SK-N-SH treated with all-trans-retinoic acid at 6 μM for 48 hours (cell line): ENCODE measurements around the gene THUMPD1.

ENCODE experiments used
- CSDC2 ChIP-seq: fragments of 250-450 bp; sonication (Bioruptor Pico); IDR thresholded peaks from 2 replicates; pipeline ENCODE4 v1.5.0; 2020; ENCODE audit warnings: mild to moderate bottlenecking, moderate library complexity
- SNAI2 ChIP-seq: fragments of 250-450 bp; sonication (Bioruptor Pico); IDR thresholded peaks from 2 replicates; pipeline ENCODE4 v1.5.0; 2020; ENCODE audit warnings: mild to moderate bottlenecking, moderate library complexity
- ZFP3 ChIP-seq: fragments of 250-450 bp; sonication (Bioruptor Pico); IDR thresholded peaks from 2 replicates; pipeline ENCODE4 v1.5.0; 2020; ENCODE audit warnings: mild to moderate bottlenecking, moderate library complexity
- ZNF70 ChIP-seq: fragments of 450-650 bp; formaldehyde crosslinking; IDR thresholded peaks from 2 replicates; pipeline ENCODE4 v1.5.0; 2020; ENCODE audit warnings: mild to moderate bottlenecking, moderate library complexity
- ZNF8 ChIP-seq: fragments of 450-650 bp; formaldehyde crosslinking; IDR thresholded peaks from 2 replicates; pipeline ENCODE4 v1.5.0; 2020; ENCODE audit warnings: mild to moderate bottlenecking, moderate library complexity
- TF ChIP-seq, protein P1 (sequence below): fragments of 250-450 bp; sonication (Bioruptor Pico); IDR thresholded peaks from 2 replicates; pipeline ENCODE4 v1.8.0; 2020; ENCODE audit warnings: mild to moderate bottlenecking, moderate library complexity, borderline replicate concordance

DNA sequence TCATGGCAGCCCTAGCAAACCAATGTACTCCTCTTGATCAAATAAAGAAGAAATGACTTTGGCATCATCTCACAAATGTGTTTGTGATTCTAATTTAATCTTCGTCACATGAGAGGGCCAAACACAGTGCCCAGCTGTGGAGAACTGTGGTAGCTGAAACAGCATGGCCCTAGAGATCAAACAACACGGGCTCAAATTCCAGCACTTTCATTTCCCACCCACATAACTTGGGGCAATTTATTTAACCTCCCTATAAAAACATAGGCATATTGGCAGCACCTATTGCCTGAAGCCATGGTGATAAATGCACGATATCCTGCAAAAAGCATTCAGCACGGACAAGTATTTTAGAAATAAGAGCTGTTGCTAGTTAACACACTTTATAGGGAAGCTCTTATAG, 46.6 kb downstream of the THUMPD1 start:
- TF ChIP-seq ZNF70 (CRISPR knock-in tag) (no peak), SNAI2 (CRISPR knock-in tag) (no peak), ZNF8 (CRISPR knock-in tag) (no peak), ZFP3 (CRISPR knock-in tag) (no peak), CSDC2 (CRISPR knock-in tag) (no peak)
- TF ChIP-seq, protein P1, sequence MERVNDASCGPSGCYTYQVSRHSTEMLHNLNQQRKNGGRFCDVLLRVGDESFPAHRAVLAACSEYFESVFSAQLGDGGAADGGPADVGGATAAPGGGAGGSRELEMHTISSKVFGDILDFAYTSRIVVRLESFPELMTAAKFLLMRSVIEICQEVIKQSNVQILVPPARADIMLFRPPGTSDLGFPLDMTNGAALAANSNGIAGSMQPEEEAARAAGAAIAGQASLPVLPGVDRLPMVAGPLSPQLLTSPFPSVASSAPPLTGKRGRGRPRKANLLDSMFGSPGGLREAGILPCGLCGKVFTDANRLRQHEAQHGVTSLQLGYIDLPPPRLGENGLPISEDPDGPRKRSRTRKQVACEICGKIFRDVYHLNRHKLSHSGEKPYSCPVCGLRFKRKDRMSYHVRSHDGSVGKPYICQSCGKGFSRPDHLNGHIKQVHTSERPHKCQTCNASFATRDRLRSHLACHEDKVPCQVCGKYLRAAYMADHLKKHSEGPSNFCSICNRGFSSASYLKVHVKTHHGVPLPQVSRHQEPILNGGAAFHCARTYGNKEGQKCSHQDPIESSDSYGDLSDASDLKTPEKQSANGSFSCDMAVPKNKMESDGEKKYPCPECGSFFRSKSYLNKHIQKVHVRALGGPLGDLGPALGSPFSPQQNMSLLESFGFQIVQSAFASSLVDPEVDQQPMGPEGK (CRISPR knock-in tag) = no peak
